SK-N-SH treated with all-trans-retinoic acid at 6 μM for 48 hours (cell line): ENCODE measurements around the gene HSF4.

ENCODE experiments used
- ATAC-seq: fragments of 200-7000 bp; cut with Tn5 transposase; 3 replicates; pipeline ENCODE4 v1.9.1; 2020; ENCODE audit warnings: mild to moderate bottlenecking, moderate library complexity
- ARNTL ChIP-seq: fragments of 450-650 bp; formaldehyde crosslinking; IDR thresholded peaks from 2 replicates; pipeline ENCODE4 v1.5.0; 2020; ENCODE audit warnings: low read depth, mild to moderate bottlenecking, moderate library complexity, borderline replicate concordance
- BACH2 ChIP-seq: fragments of 250-450 bp; sonication (Bioruptor Pico); IDR thresholded peaks from 2 replicates; pipeline ENCODE4 v1.9.0; 2021; ENCODE audit warnings: mild to moderate bottlenecking, borderline replicate concordance
- ESRRG ChIP-seq: fragments of 250-450 bp; sonication (Bioruptor Pico); IDR thresholded peaks from 2 replicates; pipeline ENCODE4 v1.6.1; 2021; ENCODE audit warnings: mild to moderate bottlenecking
- GLIS3 ChIP-seq: fragments of 250-450 bp; sonication (Bioruptor Pico); IDR thresholded peaks from 2 replicates; pipeline ENCODE4 v1.5.0; 2020; ENCODE audit warnings: mild to moderate bottlenecking, moderate library complexity
- ISL1 ChIP-seq: fragments of 250-450 bp; sonication (Bioruptor Pico); IDR thresholded peaks from 2 replicates; pipeline ENCODE4 v2.1.2; 2022; ENCODE audit warnings: mild to moderate bottlenecking, moderate library complexity
- OSR1 ChIP-seq: fragments of 250-450 bp; sonication (Bioruptor Pico); IDR thresholded peaks from 2 replicates; pipeline ENCODE4 v1.8.0; 2022; ENCODE audit warnings: moderate library complexity, mild to moderate bottlenecking, inconsistent platforms
- PPARA ChIP-seq: fragments of 250-450 bp; sonication (Bioruptor Pico); IDR thresholded peaks from 2 replicates; pipeline ENCODE4 v1.5.0; 2020; ENCODE audit warnings: mild to moderate bottlenecking, borderline replicate concordance
- SNAI2 ChIP-seq: fragments of 250-450 bp; sonication (Bioruptor Pico); IDR thresholded peaks from 2 replicates; pipeline ENCODE4 v1.5.0; 2020; ENCODE audit warnings: mild to moderate bottlenecking, moderate library complexity
- TCF4 ChIP-seq: fragments of 250-450 bp; sonication (Bioruptor Pico); IDR thresholded peaks from 2 replicates; pipeline ENCODE4 v1.8.0; 2021; ENCODE audit warnings: mild to moderate bottlenecking, moderate library complexity, borderline replicate concordance
- TOX ChIP-seq: fragments of 250-450 bp; sonication (Bioruptor Pico); IDR thresholded peaks from 2 replicates; pipeline ENCODE4 v1.8.0; 2021; ENCODE audit warnings: mild to moderate bottlenecking, moderate library complexity, borderline replicate concordance
- ZC3H10 ChIP-seq: fragments of 250-450 bp; sonication (Bioruptor Pico); IDR thresholded peaks from 2 replicates; pipeline ENCODE4 v1.5.1; 2021; ENCODE audit warnings: mild to moderate bottlenecking, moderate library complexity
- ZFP3 ChIP-seq: fragments of 250-450 bp; sonication (Bioruptor Pico); IDR thresholded peaks from 2 replicates; pipeline ENCODE4 v1.5.0; 2020; ENCODE audit warnings: mild to moderate bottlenecking, moderate library complexity
- ZFP30 ChIP-seq: fragments of 450-650 bp; formaldehyde crosslinking; IDR thresholded peaks from 2 replicates; pipeline ENCODE4 v1.5.0; 2022; ENCODE audit warnings: mild to moderate bottlenecking, moderate library complexity
- ZNF565 ChIP-seq: fragments of 450-650 bp; formaldehyde crosslinking; conservative IDR thresholded peaks from 2 replicates; pipeline ENCODE4 v1.5.0; 2020; ENCODE audit warnings: low read depth, mild to moderate bottlenecking, moderate library complexity
- ZNF70 ChIP-seq: fragments of 450-650 bp; formaldehyde crosslinking; IDR thresholded peaks from 2 replicates; pipeline ENCODE4 v1.5.0; 2020; ENCODE audit warnings: mild to moderate bottlenecking, moderate library complexity
- ZNF8 ChIP-seq: fragments of 450-650 bp; formaldehyde crosslinking; IDR thresholded peaks from 2 replicates; pipeline ENCODE4 v1.5.0; 2020; ENCODE audit warnings: mild to moderate bottlenecking, moderate library complexity
- TF ChIP-seq, protein P1 (sequence below): fragments of 250-450 bp; sonication (Bioruptor Pico); IDR thresholded peaks from 2 replicates; pipeline ENCODE4 v1.5.1; 2020; ENCODE audit warnings: low read depth, mild to moderate bottlenecking, moderate library complexity
- TF ChIP-seq, protein P2 (sequence below): fragments of 250-450 bp; sonication (Bioruptor Pico); IDR thresholded peaks from 2 replicates; pipeline ENCODE4 v1.8.0; 2021; ENCODE audit warnings: low read depth, mild to moderate bottlenecking, moderate library complexity, borderline replicate concordance
- TF ChIP-seq, protein P3 (sequence below): fragments of 250-450 bp; sonication (Bioruptor Pico); IDR thresholded peaks from 2 replicates; pipeline ENCODE4 v1.5.1; 2021; ENCODE audit warnings: mild to moderate bottlenecking, moderate library complexity
- TF ChIP-seq, protein P4 (sequence below): fragments of 250-450 bp; sonication (Bioruptor Pico); IDR thresholded peaks from 2 replicates; pipeline ENCODE4 v1.5.0; 2020; ENCODE audit warnings: mild to moderate bottlenecking, moderate library complexity

HSF4 gene, protein sequence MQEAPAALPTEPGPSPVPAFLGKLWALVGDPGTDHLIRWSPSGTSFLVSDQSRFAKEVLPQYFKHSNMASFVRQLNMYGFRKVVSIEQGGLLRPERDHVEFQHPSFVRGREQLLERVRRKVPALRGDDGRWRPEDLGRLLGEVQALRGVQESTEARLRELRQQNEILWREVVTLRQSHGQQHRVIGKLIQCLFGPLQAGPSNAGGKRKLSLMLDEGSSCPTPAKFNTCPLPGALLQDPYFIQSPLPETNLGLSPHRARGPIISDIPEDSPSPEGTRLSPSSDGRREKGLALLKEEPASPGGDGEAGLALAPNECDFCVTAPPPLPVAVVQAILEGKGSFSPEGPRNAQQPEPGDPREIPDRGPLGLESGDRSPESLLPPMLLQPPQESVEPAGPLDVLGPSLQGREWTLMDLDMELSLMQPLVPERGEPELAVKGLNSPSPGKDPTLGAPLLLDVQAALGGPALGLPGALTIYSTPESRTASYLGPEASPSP

GRCh38 chr16:67164599-67165061 lies at the start of gene HSF4:
HSF4 (plus strand) TSS chr16:67164745; CDS start chr16:67164812, 67 bp downstream.
- TF ChIP-seq SNAI2 (no peak), TCF4 (CRISPR knock-in tag) (no peak), GLIS3 (CRISPR knock-in tag) (no peak), ZC3H10 (CRISPR knock-in tag) (no peak), ZFP30 (CRISPR knock-in tag) (no peak), ISL1 (CRISPR knock-in tag) (no peak)
- TF ChIP-seq, all 23 proteins: peak for 0
- ATAC-seq, result no peak

- TF ChIP-seq BACH2, result no peak
- TF ChIP-seq SNAI2, result no peak
- TF ChIP-seq TOX, result no peak
- TF ChIP-seq TCF4 (CRISPR knock-in tag), result no peak
- no peak for TF ChIP-seq ZFP3
- TF ChIP-seq ARNTL (CRISPR knock-in tag), result no peak
- TF ChIP-seq, protein P1, sequence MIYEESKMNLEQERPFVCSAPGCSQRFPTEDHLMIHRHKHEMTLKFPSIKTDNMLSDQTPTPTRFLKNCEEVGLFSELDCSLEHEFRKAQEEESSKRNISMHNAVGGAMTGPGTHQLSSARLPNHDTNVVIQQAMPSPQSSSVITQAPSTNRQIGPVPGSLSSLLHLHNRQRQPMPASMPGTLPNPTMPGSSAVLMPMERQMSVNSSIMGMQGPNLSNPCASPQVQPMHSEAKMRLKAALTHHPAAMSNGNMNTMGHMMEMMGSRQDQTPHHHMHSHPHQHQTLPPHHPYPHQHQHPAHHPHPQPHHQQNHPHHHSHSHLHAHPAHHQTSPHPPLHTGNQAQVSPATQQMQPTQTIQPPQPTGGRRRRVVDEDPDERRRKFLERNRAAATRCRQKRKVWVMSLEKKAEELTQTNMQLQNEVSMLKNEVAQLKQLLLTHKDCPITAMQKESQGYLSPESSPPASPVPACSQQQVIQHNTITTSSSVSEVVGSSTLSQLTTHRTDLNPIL (CRISPR knock-in tag), result no peak
- TF ChIP-seq ZC3H10 (CRISPR knock-in tag), result no peak
- no peak for TF ChIP-seq OSR1
- no peak for TF ChIP-seq ZFP30 (CRISPR knock-in tag)
- TF ChIP-seq ISL1 (CRISPR knock-in tag), result no peak
- no peak for TF ChIP-seq GLIS3 (CRISPR knock-in tag)
- no peak for TF ChIP-seq ZNF565 (CRISPR knock-in tag)
- TF ChIP-seq ZNF70 (CRISPR knock-in tag), result no peak
- no peak for TF ChIP-seq ESRRG
- TF ChIP-seq, protein P2, sequence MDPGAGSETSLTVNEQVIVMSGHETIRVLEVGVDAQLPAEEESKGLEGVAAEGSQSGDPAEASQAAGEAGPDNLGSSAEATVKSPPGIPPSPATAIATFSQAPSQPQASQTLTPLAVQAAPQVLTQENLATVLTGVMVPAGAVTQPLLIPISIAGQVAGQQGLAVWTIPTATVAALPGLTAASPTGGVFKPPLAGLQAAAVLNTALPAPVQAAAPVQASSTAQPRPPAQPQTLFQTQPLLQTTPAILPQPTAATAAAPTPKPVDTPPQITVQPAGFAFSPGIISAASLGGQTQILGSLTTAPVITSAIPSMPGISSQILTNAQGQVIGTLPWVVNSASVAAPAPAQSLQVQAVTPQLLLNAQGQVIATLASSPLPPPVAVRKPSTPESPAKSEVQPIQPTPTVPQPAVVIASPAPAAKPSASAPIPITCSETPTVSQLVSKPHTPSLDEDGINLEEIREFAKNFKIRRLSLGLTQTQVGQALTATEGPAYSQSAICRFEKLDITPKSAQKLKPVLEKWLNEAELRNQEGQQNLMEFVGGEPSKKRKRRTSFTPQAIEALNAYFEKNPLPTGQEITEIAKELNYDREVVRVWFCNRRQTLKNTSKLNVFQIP (CRISPR knock-in tag), result no peak
- TF ChIP-seq, protein P3, sequence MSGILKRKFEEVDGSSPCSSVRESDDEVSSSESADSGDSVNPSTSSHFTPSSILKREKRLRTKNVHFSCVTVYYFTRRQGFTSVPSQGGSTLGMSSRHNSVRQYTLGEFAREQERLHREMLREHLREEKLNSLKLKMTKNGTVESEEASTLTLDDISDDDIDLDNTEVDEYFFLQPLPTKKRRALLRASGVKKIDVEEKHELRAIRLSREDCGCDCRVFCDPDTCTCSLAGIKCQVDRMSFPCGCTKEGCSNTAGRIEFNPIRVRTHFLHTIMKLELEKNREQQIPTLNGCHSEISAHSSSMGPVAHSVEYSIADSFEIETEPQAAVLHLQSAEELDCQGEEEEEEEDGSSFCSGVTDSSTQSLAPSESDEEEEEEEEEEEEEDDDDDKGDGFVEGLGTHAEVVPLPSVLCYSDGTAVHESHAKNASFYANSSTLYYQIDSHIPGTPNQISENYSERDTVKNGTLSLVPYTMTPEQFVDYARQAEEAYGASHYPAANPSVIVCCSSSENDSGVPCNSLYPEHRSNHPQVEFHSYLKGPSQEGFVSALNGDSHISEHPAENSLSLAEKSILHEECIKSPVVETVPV (CRISPR knock-in tag), result no peak
- peak; percentile 70 for ATAC-seq
Measured at GRCh38 chr16:67114793-67115192, 49.8 kb upstream of the HSF4 start.

- TF ChIP-seq, protein P4, sequence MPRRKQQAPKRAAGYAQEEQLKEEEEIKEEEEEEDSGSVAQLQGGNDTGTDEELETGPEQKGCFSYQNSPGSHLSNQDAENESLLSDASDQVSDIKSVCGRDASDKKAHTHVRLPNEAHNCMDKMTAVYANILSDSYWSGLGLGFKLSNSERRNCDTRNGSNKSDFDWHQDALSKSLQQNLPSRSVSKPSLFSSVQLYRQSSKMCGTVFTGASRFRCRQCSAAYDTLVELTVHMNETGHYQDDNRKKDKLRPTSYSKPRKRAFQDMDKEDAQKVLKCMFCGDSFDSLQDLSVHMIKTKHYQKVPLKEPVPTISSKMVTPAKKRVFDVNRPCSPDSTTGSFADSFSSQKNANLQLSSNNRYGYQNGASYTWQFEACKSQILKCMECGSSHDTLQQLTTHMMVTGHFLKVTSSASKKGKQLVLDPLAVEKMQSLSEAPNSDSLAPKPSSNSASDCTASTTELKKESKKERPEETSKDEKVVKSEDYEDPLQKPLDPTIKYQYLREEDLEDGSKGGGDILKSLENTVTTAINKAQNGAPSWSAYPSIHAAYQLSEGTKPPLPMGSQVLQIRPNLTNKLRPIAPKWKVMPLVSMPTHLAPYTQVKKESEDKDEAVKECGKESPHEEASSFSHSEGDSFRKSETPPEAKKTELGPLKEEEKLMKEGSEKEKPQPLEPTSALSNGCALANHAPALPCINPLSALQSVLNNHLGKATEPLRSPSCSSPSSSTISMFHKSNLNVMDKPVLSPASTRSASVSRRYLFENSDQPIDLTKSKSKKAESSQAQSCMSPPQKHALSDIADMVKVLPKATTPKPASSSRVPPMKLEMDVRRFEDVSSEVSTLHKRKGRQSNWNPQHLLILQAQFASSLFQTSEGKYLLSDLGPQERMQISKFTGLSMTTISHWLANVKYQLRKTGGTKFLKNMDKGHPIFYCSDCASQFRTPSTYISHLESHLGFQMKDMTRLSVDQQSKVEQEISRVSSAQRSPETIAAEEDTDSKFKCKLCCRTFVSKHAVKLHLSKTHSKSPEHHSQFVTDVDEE (CRISPR knock-in tag), result no peak
- no peak for TF ChIP-seq TCF4 (CRISPR knock-in tag)
- no peak for TF ChIP-seq ZNF565 (CRISPR knock-in tag)
- no peak for TF ChIP-seq OSR1
- peak; percentile 82 for ATAC-seq
Measured at GRCh38 chr16:67115639-67116038, 48.9 kb upstream of the HSF4 start.

- no peak for ATAC-seq
Measured at GRCh38 chr16:67116388-67117311, 47.9 kb upstream of the HSF4 start.

More at GRCh38 chr16:67116388-67117311, 47.9 kb upstream of the HSF4 start:
- TF ChIP-seq PPARA (CRISPR knock-in tag) (no peak), ZNF70 (CRISPR knock-in tag) (no peak), ZNF8 (CRISPR knock-in tag) (no peak), ARNTL (CRISPR knock-in tag) (no peak)
- TF ChIP-seq, protein P4 (CRISPR knock-in tag), result no peak
